B cell (primary cell): Measurements from ENCODE around the gene HNRNPD.
"Not testable (repeated sequence)": the region's sequence is repeated elsewhere in the genome, so short reads cannot be mapped to it uniquely, and the experiment has no call there.

Source experiments
- CTCF ChIP-seq: fragments of 200-600 bp; IDR thresholded peaks from one replicate; pipeline ENCODE4 v1.8.0; 2022; ENCODE audit warnings: antibody characterized with exemption, mild to moderate bottlenecking
- EZH2 ChIP-seq: IDR thresholded peaks from 2 replicates; pipeline ENCODE4 v1.6.1; 2012; ENCODE audit warnings: borderline replicate concordance, low read depth, mild to moderate bottlenecking, moderate library complexity, low read length; ENCODE audit not compliant: insufficient read depth, poor library complexity, severe bottlenecking

GRCh38 chr4:82303063-82303462 is 70.7 kb downstream of the HNRNPD start:
- not testable (repeated sequence) for TF ChIP-seq CTCF, EZH2
